PC-3 (cell line): ENCODE results near the gene GPR37L1. TPM values are rescaled to one million over a fixed set of nuclear protein-coding genes. Genes with fewer than 3 reads are reported as not detected.
A peak's percentile ranks its signal among the peaks of the same experiment; 100 is the strongest.

Experiments used
- ATAC-seq: fragments of 200-7000 bp; cut with Tn5 transposase; 2 replicates; pipeline ENCODE4 v1.9.1; 2020; ENCODE audit warnings: mild to moderate bottlenecking, moderate library complexity
- BruUV-seq: library from RNA; stranded (reverse); fragments of 400-500 nt; replicated peaks from 2 replicates; lab custom pipeline; 2021; lab: Mats Ljungman, UMichigan
- CTCF ChIA-PET: fragments of 300-600 bp; sonication (Branson Sonifier 250); formaldehyde crosslinking; loops from one replicate; lab custom pipeline; 2022; ENCODE audit warnings: antibody characterized with exemption; lab: Charles Lee
- POLR2A ChIA-PET: fragments of 300-600 bp; sonication (Branson Sonifier 250); formaldehyde crosslinking; loops from one replicate; lab custom pipeline; 2022; ENCODE audit warnings: antibody characterized with exemption; ENCODE audit not compliant: unreplicated experiment; lab: Charles Lee
- DNase-seq: peaks from one replicate; pipeline ENCODE4 v3.0.0-alpha.2; 2015
- H2AFZ ChIP-seq: fragments of 300-600 bp; sonication (generic); 2 replicates; pipeline ENCODE4 v1.6.0; 2016; ENCODE audit warnings: antibody characterized with exemption, low read length
- H3F3A ChIP-seq: fragments of 300-600 bp; sonication (generic); one replicate; pipeline ENCODE4 v1.6.0; 2017; ENCODE audit warnings: antibody characterized with exemption, low read length, control low read depth, mild to moderate bottlenecking; ENCODE audit not compliant: unreplicated experiment
- H3K27ac ChIP-seq: fragments of 300-600 bp; sonication (generic); 2 replicates; pipeline ENCODE4 v1.5.1; 2016; ENCODE audit warnings: mild to moderate bottlenecking, low read length
- H3K27me3 ChIP-seq: fragments of 300-600 bp; sonication (generic); 2 replicates; pipeline ENCODE4 v1.6.1; 2016; ENCODE audit warnings: low read length, mixed read lengths
- H3K36me3 ChIP-seq: fragments of 300-600 bp; sonication (generic); 2 replicates; pipeline ENCODE4 v1.6.1; 2016; ENCODE audit warnings: low read depth, mixed run types, low read length, mixed read lengths
- H3K4me1 ChIP-seq: fragments of 300-600 bp; sonication (generic); 2 replicates; pipeline ENCODE4 v1.5.1; 2016; ENCODE audit warnings: low read length; ENCODE audit not compliant: insufficient read depth
- H3K4me2 ChIP-seq: fragments of 300-600 bp; sonication (generic); 2 replicates; pipeline ENCODE4 v1.6.0; 2016; ENCODE audit warnings: low read length
- H3K4me3 ChIP-seq: fragments of 300-600 bp; sonication (generic); 2 replicates; pipeline ENCODE4 v1.5.1; 2016; ENCODE audit warnings: mild to moderate bottlenecking, low read length, mixed read lengths
- H3K79me2 ChIP-seq: fragments of 300-600 bp; sonication (generic); 2 replicates; pipeline ENCODE4 v1.6.1; 2017; ENCODE audit warnings: low read length, mixed read lengths
- H3K9ac ChIP-seq: fragments of 300-600 bp; sonication (generic); 2 replicates; pipeline ENCODE4 v1.6.0; 2016; ENCODE audit warnings: mild to moderate bottlenecking, low read length
- H3K9me2 ChIP-seq: fragments of 300-600 bp; sonication (generic); replicated peaks from 2 replicates; pipeline ENCODE4 v1.6.1; 2016; ENCODE audit warnings: mixed run types, low read length, mixed read lengths
- H3K9me3 ChIP-seq: fragments of 300-600 bp; sonication (generic); 2 replicates; pipeline ENCODE4 v1.6.1; 2016; ENCODE audit warnings: low read length, mixed read lengths
- H4K20me1 ChIP-seq: fragments of 300-600 bp; sonication (generic); 2 replicates; pipeline ENCODE4 v1.6.1; 2016; ENCODE audit warnings: low read length, mixed read lengths
- EZH2 ChIP-seq: fragments of 300-600 bp; sonication (generic); IDR thresholded peaks from one replicate; pipeline ENCODE4 v1.6.1; 2017; ENCODE audit warnings: antibody characterized with exemption, mild to moderate bottlenecking, low read length; ENCODE audit not compliant: unreplicated experiment
- EZH2phosphoT487 ChIP-seq: fragments of 300-600 bp; sonication (generic); IDR thresholded peaks from 2 replicates; pipeline ENCODE4 v1.6.1; 2018; ENCODE audit warnings: mild to moderate bottlenecking, antibody characterized with exemption, low read length, borderline replicate concordance
- intact Hi-C: fragments of 100-400 bp; cut with micrococcal nuclease; formaldehyde crosslinking; loops from 2 replicates; pipeline ENCODE4 v1.9.0; 2023
- total RNA-seq: library from RNA; depleted of rRNA; stranded (reverse); fragments of >200 nt; gene quantifications from 2 replicates; pipeline ENCODE4 v1.2.3, GENCODE V29; 2014
- TF ChIP-seq, protein P1 (sequence below): fragments of 300-600 bp; sonication (generic); conservative IDR thresholded peaks from 2 replicates; pipeline ENCODE4 v1.5.1; 2017; ENCODE audit warnings: antibody characterized with exemption, low read depth, mild to moderate bottlenecking, low read length

Gene GPR37L1
- total RNA-seq, 1 experiment from 2014 or later = 0.04 TPM

DNA sequence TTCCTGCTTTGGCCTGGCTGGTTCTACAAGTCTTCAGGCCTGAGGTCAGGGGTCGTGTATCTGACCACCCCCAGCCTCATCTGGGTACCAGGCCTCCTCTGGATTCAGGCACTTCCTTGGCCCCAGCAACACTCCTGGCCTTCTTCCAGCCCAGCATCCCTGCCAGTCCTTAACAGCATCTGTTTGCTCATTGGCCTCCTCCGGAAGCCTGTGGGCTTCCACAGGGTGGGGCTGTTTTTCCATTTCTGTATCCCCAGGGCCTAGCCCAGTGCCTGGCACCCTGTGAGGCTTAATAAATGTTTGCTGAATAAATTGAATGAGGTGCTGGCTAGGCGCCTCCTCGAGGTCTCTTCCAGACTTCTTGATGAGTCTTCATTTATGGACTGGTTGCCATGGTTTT is 21.5 kb upstream of the GPR37L1 start:
- Histone ChIP-seq H3F3A (no peaks in the 10 kb centered on the region), H3K4me3 (no peak overlapping the region), H3K9me2 (no peaks in the 10 kb centered on the region), H3K79me2 (no peaks in the 10 kb centered on the region), H3K9ac (no peak overlapping the region), H2AFZ (no peak overlapping the region), H3K27ac (no peak overlapping the region), H4K20me1 (no peaks in the 10 kb centered on the region), H3K27me3 (no peaks in the 10 kb centered on the region), H3K4me2 (no peak overlapping the region), H3K9me3 (no peaks in the 10 kb centered on the region), H3K4me1 (peaks cover 11% of the 10 kb centered on the region), H3K36me3 (no peaks in the 10 kb centered on the region)
- no TSS peak for BruUV-seq
- DNase-seq = no peak
- intact Hi-C loops = no loop called here
- ChIA-PET POLR2A (interaction anchor here (1.0 kb wide), 1 partner anchor 91 kb away, joined by 3 read pairs; the partner anchor contains the start of gene ELF3), CTCF (no interaction called here)
- no peak for ATAC-seq
- TF ChIP-seq EZH2phosphoT487 (no peak), EZH2 (no peak)
- TF ChIP-seq, protein P1, sequence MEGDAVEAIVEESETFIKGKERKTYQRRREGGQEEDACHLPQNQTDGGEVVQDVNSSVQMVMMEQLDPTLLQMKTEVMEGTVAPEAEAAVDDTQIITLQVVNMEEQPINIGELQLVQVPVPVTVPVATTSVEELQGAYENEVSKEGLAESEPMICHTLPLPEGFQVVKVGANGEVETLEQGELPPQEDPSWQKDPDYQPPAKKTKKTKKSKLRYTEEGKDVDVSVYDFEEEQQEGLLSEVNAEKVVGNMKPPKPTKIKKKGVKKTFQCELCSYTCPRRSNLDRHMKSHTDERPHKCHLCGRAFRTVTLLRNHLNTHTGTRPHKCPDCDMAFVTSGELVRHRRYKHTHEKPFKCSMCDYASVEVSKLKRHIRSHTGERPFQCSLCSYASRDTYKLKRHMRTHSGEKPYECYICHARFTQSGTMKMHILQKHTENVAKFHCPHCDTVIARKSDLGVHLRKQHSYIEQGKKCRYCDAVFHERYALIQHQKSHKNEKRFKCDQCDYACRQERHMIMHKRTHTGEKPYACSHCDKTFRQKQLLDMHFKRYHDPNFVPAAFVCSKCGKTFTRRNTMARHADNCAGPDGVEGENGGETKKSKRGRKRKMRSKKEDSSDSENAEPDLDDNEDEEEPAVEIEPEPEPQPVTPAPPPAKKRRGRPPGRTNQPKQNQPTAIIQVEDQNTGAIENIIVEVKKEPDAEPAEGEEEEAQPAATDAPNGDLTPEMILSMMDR = no peak

DNA sequence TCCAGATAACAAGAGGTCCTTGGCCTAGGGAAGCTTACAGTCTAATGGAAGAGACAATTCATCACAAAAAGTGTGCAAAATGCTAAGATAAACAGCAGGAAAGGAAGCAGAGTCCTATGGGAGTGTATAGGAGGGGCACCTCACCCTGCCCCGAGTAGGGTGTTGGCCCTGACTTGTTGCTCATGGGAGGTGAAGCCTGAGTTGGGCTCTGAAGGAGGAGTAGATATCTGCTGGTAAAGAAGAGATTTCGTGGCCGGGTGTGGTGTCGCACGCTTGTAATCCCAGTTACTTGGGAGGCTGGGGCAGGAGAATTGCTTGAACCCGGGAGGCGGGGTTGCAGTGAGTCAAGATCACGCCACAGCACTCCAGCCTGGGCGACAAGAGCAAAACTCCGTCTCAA is 18.6 kb upstream of the GPR37L1 start:
- DNase-seq = no peak
- ChIA-PET POLR2A (no interaction called here), CTCF (no interaction called here)
- intact Hi-C loops = no loop called here
- Histone ChIP-seq H3K4me2 (no peak overlapping the region), H3K79me2 (no peaks in the 10 kb centered on the region), H3K9me3 (no peaks in the 10 kb centered on the region), H3K36me3 (no peaks in the 10 kb centered on the region), H2AFZ (no peak overlapping the region), H3K4me3 (no peak overlapping the region), H3K9ac (no peak overlapping the region), H3K9me2 (no peaks in the 10 kb centered on the region), H3K27me3 (no peaks in the 10 kb centered on the region), H3K27ac (no peak overlapping the region), H3F3A (no peaks in the 10 kb centered on the region), H3K4me1 (peaks cover 31% of the 10 kb centered on the region), H4K20me1 (no peaks in the 10 kb centered on the region)
- TF ChIP-seq, protein P1 = no peak
- TF ChIP-seq EZH2phosphoT487 (no peak), EZH2 (no peak)
- no TSS peak for BruUV-seq
- no peak for ATAC-seq

DNA sequence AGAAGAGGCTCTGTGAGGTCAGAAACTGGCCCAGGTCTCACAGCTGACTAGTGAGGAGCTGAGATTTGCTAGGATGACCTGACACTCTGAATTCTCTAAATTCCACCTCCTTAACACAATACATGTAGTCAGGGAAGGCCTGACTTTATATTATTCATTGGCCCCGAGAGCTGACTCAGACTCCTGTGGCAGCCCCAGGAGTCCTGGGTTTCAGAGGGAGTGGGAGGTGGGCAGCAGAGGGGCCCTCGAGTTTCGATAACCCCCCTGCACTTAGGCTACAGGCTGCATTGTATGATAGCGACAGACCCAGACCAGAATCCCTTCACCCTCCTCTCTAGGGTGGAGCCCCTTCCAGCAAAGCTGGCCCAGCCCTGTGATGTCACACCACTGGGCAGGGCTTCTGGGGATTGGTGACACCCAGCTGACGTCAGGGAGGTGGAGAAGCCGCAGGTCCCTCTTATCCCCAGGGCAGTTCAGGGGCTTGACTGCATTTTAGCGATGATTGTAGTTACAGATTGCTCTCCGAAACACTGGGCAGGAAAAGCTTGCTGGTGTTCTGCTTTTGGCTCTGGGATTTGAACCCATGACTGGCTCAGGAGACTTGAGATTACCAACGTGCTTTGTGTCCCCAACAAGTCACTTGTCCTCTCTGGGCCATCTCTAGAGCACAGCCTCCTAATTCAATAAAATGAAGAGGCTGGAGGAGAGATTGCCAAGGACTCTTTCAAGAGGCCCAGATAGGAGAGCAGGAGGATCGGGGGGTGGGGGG is 17.0 kb upstream of the GPR37L1 start:
- no peaks in the 10 kb centered on the region for H3K27me3 ChIP-seq
- H3K4me2 ChIP-seq = 0 out of 2 replicates have a peak overlapping the region, but pooled peaks have one; percentile 8
- peaks cover 31% of the 10 kb centered on the region for H3K4me1 ChIP-seq
- peak; percentile 40 for ATAC-seq
- H3K4me3 ChIP-seq = no peak overlapping the region
- ChIA-PET CTCF (no interaction called here), POLR2A (interaction anchor here (0.7 kb wide), 1 partner anchor 59 kb away, joined by 3 read pairs; no protein-coding TSS in a partner anchor)
- no peaks in the 10 kb centered on the region for H3F3A ChIP-seq
- no peak for TF ChIP-seq EZH2phosphoT487
- TF ChIP-seq EZH2 = no peak
- TF ChIP-seq, protein P1 = no peak
- H3K79me2 ChIP-seq = no peaks in the 10 kb centered on the region
- 0 out of 2 replicates have a peak overlapping the region, but pooled peaks have one; percentile 15 for H2AFZ ChIP-seq
- no peaks in the 10 kb centered on the region for H4K20me1 ChIP-seq
- no TSS peak for BruUV-seq
- H3K27ac ChIP-seq = peak overlapping the region; percentile 81
- no peaks in the 10 kb centered on the region for H3K9me2 ChIP-seq
- DNase-seq = peak; percentile 56
- intact Hi-C loops = no loop called here
- H3K36me3 ChIP-seq = no peaks in the 10 kb centered on the region
- H3K9ac ChIP-seq = peak overlapping the region; percentile 50
- no peaks in the 10 kb centered on the region for H3K9me3 ChIP-seq
